Measurements from ENCODE around the gene AGAP2.

GRCh38 chr12:57767305-57767698 lies 28.8 kb upstream of the AGAP2 start:
- TF ChIP-seq NFE2L1 (CRISPR knock-in tag; IDR thresholded peaks at IDR 0.05) (no peak), ETV6 (CRISPR knock-in tag; IDR thresholded peaks at IDR 0.05) (no peak), CTCF (IDR thresholded peaks at IDR 0.05) (no peak), GABPB1 (CRISPR knock-in tag; IDR thresholded peaks at IDR 0.05) (no peak), CREM (CRISPR knock-in tag; IDR thresholded peaks at IDR 0.05) (no peak), PREB (CRISPR knock-in tag; IDR thresholded peaks at IDR 0.05; ENCODE audit: borderline replicate concordance) (no peak), NR1H2 (CRISPR knock-in tag; IDR thresholded peaks at IDR 0.05) (no peak), MAX (CRISPR knock-in tag; IDR thresholded peaks at IDR 0.05) (no peak)
